GM23248 (cell line): Measurements from ENCODE around the gene CRIP1.

Source experiments
- EZH2 ChIP-seq: fragments of 200-600 bp; sonication (generic); IDR thresholded peaks from 2 replicates; pipeline ENCODE4 v1.6.1; 2018; ENCODE audit warnings: antibody characterized with exemption, mild to moderate bottlenecking; ENCODE audit not compliant: insufficient read depth, poor library complexity, severe bottlenecking
- EZH2phosphoT487 ChIP-seq: fragments of 200-600 bp; sonication (generic); IDR thresholded peaks from 2 replicates; pipeline ENCODE4 v1.6.1; 2018; ENCODE audit warnings: antibody characterized with exemption, moderate library complexity, mild to moderate bottlenecking, low read depth; ENCODE audit not compliant: insufficient read depth

DNA sequence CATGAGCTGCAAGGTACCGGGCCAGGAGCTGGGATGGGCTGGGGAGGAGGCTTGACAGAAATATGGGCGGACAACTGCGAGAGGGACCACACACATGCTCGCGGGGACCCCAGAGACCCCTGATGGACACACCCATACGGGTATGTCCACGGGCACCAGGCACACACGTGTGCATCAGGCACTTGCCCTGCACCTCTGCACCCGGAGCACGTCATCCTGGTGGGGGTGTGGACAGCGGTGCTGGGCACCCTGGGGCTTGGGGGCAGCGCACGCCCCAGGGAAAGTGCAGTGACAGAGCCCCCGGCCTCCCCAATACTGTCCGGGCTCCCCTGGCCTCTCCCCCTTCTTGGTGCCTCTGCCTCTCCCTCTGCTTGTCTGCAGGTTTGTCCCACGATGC lies 1.7 kb upstream of the CRIP1 start:
- TF ChIP-seq EZH2: no peak
- TF ChIP-seq EZH2phosphoT487: no peak
